GM12874 (cell line): ENCODE measurements around the gene TM9SF4.

Experiments
- TF ChIP-seq, protein P1 (sequence below): IDR thresholded peaks from 2 replicates; pipeline ENCODE4 v1.5.1; 2011; ENCODE audit warnings: low read depth, mild to moderate bottlenecking, control low read depth, low read length, moderate library complexity; ENCODE audit not compliant: insufficient read depth

The TM9SF4 gene

GRCh38 chr20:32078791-32079190 is 30.7 kb upstream of the TM9SF4 start:
- TF ChIP-seq, protein P1, sequence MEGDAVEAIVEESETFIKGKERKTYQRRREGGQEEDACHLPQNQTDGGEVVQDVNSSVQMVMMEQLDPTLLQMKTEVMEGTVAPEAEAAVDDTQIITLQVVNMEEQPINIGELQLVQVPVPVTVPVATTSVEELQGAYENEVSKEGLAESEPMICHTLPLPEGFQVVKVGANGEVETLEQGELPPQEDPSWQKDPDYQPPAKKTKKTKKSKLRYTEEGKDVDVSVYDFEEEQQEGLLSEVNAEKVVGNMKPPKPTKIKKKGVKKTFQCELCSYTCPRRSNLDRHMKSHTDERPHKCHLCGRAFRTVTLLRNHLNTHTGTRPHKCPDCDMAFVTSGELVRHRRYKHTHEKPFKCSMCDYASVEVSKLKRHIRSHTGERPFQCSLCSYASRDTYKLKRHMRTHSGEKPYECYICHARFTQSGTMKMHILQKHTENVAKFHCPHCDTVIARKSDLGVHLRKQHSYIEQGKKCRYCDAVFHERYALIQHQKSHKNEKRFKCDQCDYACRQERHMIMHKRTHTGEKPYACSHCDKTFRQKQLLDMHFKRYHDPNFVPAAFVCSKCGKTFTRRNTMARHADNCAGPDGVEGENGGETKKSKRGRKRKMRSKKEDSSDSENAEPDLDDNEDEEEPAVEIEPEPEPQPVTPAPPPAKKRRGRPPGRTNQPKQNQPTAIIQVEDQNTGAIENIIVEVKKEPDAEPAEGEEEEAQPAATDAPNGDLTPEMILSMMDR: no peak

- TF ChIP-seq, protein P1: no peak
Measured at GRCh38 chr20:32079655-32080109, 29.8 kb upstream of the TM9SF4 start.

DNA sequence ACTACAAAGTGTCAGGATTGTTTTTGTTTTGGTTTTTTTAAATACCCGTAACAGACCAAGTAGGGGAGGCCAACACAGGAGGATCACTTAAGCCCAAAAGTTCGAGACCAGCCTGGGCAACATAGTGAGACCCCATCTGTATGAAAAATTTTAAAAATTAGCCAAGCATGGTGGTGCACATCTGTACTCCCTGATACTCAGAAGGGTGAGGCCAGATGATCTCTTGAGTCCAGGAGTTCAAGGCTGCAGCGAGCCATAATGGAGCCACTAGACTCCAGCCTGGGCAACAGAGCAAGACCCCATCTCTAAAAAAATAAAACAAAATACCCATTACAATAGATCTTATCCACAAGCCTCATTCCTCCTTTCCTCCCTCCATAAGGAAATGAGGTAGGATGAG is 28.7 kb upstream of the TM9SF4 start:
- TF ChIP-seq, protein P1: no peak

- TF ChIP-seq, protein P1: no peak
Measured at GRCh38 chr20:32083469-32083868, 26.0 kb upstream of the TM9SF4 start.

DNA sequence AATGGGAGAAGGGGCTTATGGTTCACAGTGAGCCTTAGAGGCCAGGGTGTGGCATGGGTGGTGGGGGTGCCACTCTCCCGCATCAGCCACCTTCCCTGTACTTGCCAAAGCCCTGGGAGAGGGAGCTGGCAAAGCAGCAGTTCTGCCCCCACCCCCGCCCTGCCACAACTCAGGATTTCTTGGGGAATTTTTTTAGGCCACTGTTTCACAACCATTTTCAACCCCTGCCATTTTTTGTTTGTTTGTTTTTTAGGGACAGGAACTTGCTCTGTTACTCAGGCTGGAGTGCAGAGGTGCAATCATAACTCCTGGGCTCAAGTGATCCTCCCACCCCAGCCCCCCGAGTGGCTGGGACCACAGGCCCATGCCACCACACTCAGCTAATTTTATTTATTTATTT is 22.4 kb upstream of the TM9SF4 start:
- TF ChIP-seq, protein P1: no peak

GRCh38 chr20:32088759-32089158 is 20.8 kb upstream of the TM9SF4 start:
- TF ChIP-seq, protein P1: no peak

DNA sequence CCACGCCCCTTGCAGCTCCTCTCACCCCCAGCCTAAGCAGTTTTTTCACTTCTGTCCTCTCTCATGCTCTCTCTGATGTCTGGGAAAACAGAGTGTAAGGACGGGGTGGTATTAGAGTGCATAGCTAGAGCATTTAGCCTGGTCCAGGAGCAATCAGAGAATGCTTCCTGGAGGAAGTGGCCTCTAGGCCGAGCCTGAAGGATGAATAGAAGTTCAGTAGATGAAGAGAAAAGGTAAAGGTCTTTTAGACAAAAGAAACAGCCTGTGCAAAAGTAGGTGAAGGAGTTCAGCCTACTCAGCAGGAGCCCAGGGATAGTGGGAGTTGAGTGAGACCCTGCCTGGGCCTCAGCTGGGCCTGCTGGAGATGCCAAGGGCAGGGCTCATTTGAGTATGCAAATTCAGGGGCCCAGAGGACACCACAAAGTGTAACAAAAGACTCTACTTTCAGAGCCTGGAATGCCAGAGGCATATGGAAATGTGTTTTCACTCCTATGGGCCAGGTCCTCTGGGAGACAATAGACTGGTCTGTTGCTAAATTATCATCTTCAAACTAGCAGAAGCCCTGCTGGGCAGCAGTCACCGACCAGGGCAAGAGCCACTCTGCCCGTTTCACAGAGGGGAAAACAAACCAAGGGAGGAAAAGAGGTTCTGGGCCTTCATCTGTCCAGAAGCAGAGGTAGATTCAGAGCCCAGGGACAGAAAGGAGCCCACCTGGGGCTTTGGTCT is 19.7 kb upstream of the TM9SF4 start:
- TF ChIP-seq, protein P1: no peak

- TF ChIP-seq, protein P1: peak; percentile 92
Measured at GRCh38 chr20:32091888-32092346, 17.6 kb upstream of the TM9SF4 start.
